Mesendoderm (in vitro differentiated cells): ENCODE data around the gene AKAP13.

ENCODE experiments used
- DNase-seq: peaks from one replicate; pipeline ENCODE4 v3.0.0; 2013
- H2AK5ac ChIP-seq: 2 replicates; pipeline ENCODE4 v1.6.1; 2013; ENCODE audit warnings: low read length, inconsistent platforms
- H2BK120ac ChIP-seq: 2 replicates; pipeline ENCODE4 v1.6.1; 2013; ENCODE audit warnings: low read depth, mild to moderate bottlenecking, low read length, moderate library complexity, mixed read lengths
- H2BK15ac ChIP-seq: replicated peaks from 2 replicates; pipeline ENCODE4 v1.6.1; 2013; ENCODE audit warnings: low read depth, mild to moderate bottlenecking, moderate library complexity
- H2BK5ac ChIP-seq: 2 replicates; pipeline ENCODE4 v1.6.1; 2013; ENCODE audit warnings: low read length, inconsistent platforms
- H3K18ac ChIP-seq: 2 replicates; pipeline ENCODE4 v1.6.1; 2013; ENCODE audit warnings: mild to moderate bottlenecking, low read length, mixed read lengths
- H3K23ac ChIP-seq: one replicate; pipeline ENCODE4 v1.6.1; 2013; ENCODE audit warnings: low read length
- H3K27ac ChIP-seq: 2 replicates; pipeline ENCODE4 v1.5.1; 2013; ENCODE audit warnings: low read depth, mild to moderate bottlenecking, inconsistent platforms, low read length, moderate library complexity
- H3K27me3 ChIP-seq: 2 replicates; pipeline ENCODE4 v1.6.1; 2013; ENCODE audit warnings: low read length, control low read depth, mild to moderate bottlenecking, inconsistent platforms; ENCODE audit not compliant: insufficient read depth, poor library complexity
- H3K36me3 ChIP-seq: 2 replicates; pipeline ENCODE4 v1.6.1; 2013; ENCODE audit warnings: low read length, inconsistent platforms; ENCODE audit not compliant: control insufficient read depth, insufficient read depth
- H3K4ac ChIP-seq: one replicate; pipeline ENCODE4 v1.6.1; 2013; ENCODE audit warnings: low read depth, mild to moderate bottlenecking, low read length, moderate library complexity
- H3K4me1 ChIP-seq: 2 replicates; pipeline ENCODE4 v1.6.1; 2013; ENCODE audit warnings: low read depth, low read length, inconsistent platforms; ENCODE audit not compliant: control insufficient read depth
- H3K4me2 ChIP-seq: 2 replicates; pipeline ENCODE4 v1.6.1; 2013; ENCODE audit warnings: low read length
- H3K4me3 ChIP-seq: 2 replicates; pipeline ENCODE4 v1.5.1; 2013; ENCODE audit warnings: mild to moderate bottlenecking, low read length
- H3K56ac ChIP-seq: one replicate; pipeline ENCODE4 v1.6.1; 2013; ENCODE audit warnings: low read length
- H3K79me1 ChIP-seq: 2 replicates; pipeline ENCODE4 v1.6.1; 2013; ENCODE audit warnings: low read length, inconsistent platforms
- H3K79me2 ChIP-seq: 2 replicates; pipeline ENCODE4 v1.6.1; 2013; ENCODE audit warnings: mild to moderate bottlenecking, low read length; ENCODE audit not compliant: control insufficient read depth, insufficient read depth
- H3K9ac ChIP-seq: 2 replicates; pipeline ENCODE4 v1.6.1; 2013; ENCODE audit warnings: low read length, inconsistent platforms
- H4K5ac ChIP-seq: one replicate; pipeline ENCODE4 v1.6.1; 2013; ENCODE audit warnings: low read length
- H4K8ac ChIP-seq: one replicate; pipeline ENCODE4 v1.6.1; 2013; ENCODE audit warnings: low read depth, mild to moderate bottlenecking, control low read depth, low read length, moderate library complexity
- WGBS: extraction: QIAGEN DNeasy Blood & Tissue Kit; methylation state at CpG from one replicate; pipeline ENCODE4 v1.1.7; 2013; ENCODE audit warnings: low lambda C conversion rate, missing lambda C conversion rate; ENCODE audit not compliant: insufficient coverage; ENCODE audit errors: extremely low coverage; 5-methylcytosine and 5-hydroxymethylcytosine counted together

The AKAP13 gene

DNA sequence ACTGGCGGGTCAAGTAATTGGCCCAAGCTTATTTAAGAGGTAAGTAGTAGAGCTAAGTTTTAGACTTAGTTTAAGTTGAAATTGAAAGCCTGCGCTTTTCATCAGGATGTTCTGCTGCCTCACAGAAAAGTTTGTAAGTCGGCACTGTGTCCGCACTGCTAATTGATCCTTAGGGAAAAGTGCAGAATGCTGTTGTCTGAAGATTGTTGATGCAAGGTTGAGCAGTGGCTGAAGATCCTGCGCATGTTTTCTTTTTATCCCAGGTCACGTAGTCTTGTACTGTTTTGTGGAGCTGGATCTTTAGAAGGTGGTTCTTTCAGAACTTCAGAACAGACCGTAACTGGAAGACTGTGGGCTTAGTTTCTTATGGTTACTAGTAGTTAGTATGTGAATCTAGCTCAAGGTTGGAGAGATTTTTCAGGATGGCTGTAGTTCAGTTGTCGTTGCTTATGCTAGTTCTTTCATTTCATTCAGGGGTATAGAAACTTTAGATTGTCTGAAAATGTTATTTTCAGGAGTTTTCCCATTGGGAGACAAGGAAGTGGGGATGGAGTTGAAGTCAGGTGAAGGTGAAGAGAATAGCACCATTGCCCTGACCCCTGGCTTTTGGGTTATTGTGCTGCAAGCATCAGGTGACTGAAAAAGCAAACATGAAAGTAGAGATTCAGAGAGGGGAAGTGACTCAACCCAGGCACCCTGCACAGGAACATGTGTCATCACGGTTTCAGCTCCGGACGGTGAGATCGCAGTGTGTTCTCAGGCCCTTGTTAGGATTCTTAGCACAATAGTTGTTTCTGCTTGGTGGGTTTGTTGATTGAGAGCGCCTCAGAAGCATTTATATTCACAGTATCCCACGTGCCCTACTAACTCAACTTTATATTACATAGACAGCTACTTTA, 32.8 kb downstream of the AKAP13 start:
- no peak overlapping the region for H3K18ac ChIP-seq
- H3K79me2 ChIP-seq, result peaks cover 60% of the 10 kb centered on the region
- no peak overlapping the region for H2BK5ac ChIP-seq
- no peak overlapping the region for H3K4ac ChIP-seq
- H3K9ac ChIP-seq, result no peak overlapping the region
- H3K4me3 ChIP-seq, result no peak overlapping the region
- peaks cover 3% of the 10 kb centered on the region for H3K4me1 ChIP-seq
- WGBS, result no CpG with 5 or more reads among the region's 14 CpGs
- peaks cover 22% of the 10 kb centered on the region for H3K79me1 ChIP-seq
- H3K23ac ChIP-seq, result no peak overlapping the region
- no peaks in the 10 kb centered on the region for H3K36me3 ChIP-seq
- H3K56ac ChIP-seq, result peak overlapping the region; percentile 27
- H4K5ac ChIP-seq, result no peak overlapping the region
- H2BK15ac ChIP-seq, result no peak overlapping the region
- H4K8ac ChIP-seq, result no peak overlapping the region
- no peaks in the 10 kb centered on the region for H3K27me3 ChIP-seq
- DNase-seq, result peak; percentile 82
- no peak overlapping the region for H3K27ac ChIP-seq
- H2BK120ac ChIP-seq, result no peak overlapping the region
- no peak overlapping the region for H2AK5ac ChIP-seq
- H3K4me2 ChIP-seq, result no peak overlapping the region

GRCh38 chr15:85414037-85414436, 33.6 kb downstream of the AKAP13 start:
- no peak overlapping the region for H3K27ac ChIP-seq
- no CpG with 5 or more reads among the region's 4 CpGs for WGBS

GRCh38 chr15:85414495-85414894, 34.1 kb downstream of the AKAP13 start:
- Histone ChIP-seq H4K5ac (no peak overlapping the region), H3K79me1 (peaks cover 22% of the 10 kb centered on the region), H3K79me2 (peaks cover 59% of the 10 kb centered on the region), H3K9ac (no peak overlapping the region), H3K4me3 (no peak overlapping the region), H2BK5ac (no peak overlapping the region), H2AK5ac (no peak overlapping the region), H3K4ac (no peak overlapping the region), H3K18ac (no peak overlapping the region), H3K27ac (no peak overlapping the region), H3K56ac (no peak overlapping the region), H2BK15ac (no peak overlapping the region), H3K4me2 (no peak overlapping the region), H3K23ac (no peak overlapping the region), H4K8ac (no peak overlapping the region), H3K4me1 (peaks cover 3% of the 10 kb centered on the region), H3K27me3 (no peaks in the 10 kb centered on the region), H3K36me3 (no peaks in the 10 kb centered on the region), H2BK120ac (no peak overlapping the region)
- no peak for DNase-seq

More at GRCh38 chr15:85414037-85414436, 33.6 kb downstream of the AKAP13 start:
- Histone ChIP-seq H2BK15ac (no peak overlapping the region), H3K36me3 (no peaks in the 10 kb centered on the region), H3K18ac (no peak overlapping the region), H4K8ac (no peak overlapping the region), H3K27me3 (no peaks in the 10 kb centered on the region), H2BK5ac (no peak overlapping the region), H3K56ac (no peak overlapping the region), H2AK5ac (no peak overlapping the region), H3K4me3 (no peak overlapping the region), H2BK120ac (no peak overlapping the region), H3K9ac (no peak overlapping the region), H3K4me2 (no peak overlapping the region), H4K5ac (no peak overlapping the region), H3K4ac (no peak overlapping the region), H3K23ac (no peak overlapping the region), H3K4me1 (peaks cover 3% of the 10 kb centered on the region), H3K79me1 (peaks cover 22% of the 10 kb centered on the region), H3K79me2 (peaks cover 56% of the 10 kb centered on the region)
- DNase-seq, result no peak

DNA sequence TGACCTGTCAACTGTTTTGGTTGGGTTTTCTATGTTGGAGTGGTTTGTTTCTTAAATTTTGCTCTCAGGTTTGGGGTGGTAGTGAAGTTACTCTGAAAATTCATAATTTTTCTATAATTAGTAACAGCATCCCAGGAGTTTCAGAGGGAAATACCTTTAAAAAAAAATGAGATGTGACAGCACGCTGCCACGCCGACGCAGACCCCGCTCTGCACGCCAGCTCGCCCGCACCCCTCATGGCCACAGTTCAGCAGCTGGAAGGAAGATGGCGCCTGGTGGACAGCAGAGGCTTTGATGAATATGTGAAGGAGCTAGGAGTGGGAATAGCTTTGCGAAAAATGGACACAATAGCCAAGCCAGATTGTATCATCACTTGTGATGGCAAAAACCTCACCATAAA, 34.6 kb downstream of the AKAP13 start:
- no peak overlapping the region for H3K4me2 ChIP-seq
- no peak overlapping the region for H3K56ac ChIP-seq
- H3K36me3 ChIP-seq, result no peaks in the 10 kb centered on the region
- no peak overlapping the region for H4K5ac ChIP-seq
- no peak overlapping the region for H3K27ac ChIP-seq
- DNase-seq, result no peak
- WGBS, result no CpG with 5 or more reads among the region's 10 CpGs
- H4K8ac ChIP-seq, result no peak overlapping the region
- no peak overlapping the region for H3K4ac ChIP-seq
- no peak overlapping the region for H3K4me3 ChIP-seq
- peaks cover 22% of the 10 kb centered on the region for H3K79me1 ChIP-seq
- H3K27me3 ChIP-seq, result no peaks in the 10 kb centered on the region
- no peak overlapping the region for H3K9ac ChIP-seq
- no peak overlapping the region for H2BK15ac ChIP-seq
- H3K79me2 ChIP-seq, result peaks cover 58% of the 10 kb centered on the region
- peaks cover 3% of the 10 kb centered on the region for H3K4me1 ChIP-seq
- H2BK5ac ChIP-seq, result no peak overlapping the region
- H3K23ac ChIP-seq, result no peak overlapping the region
- H2BK120ac ChIP-seq, result no peak overlapping the region
- H2AK5ac ChIP-seq, result no peak overlapping the region
- no peak overlapping the region for H3K18ac ChIP-seq

DNA sequence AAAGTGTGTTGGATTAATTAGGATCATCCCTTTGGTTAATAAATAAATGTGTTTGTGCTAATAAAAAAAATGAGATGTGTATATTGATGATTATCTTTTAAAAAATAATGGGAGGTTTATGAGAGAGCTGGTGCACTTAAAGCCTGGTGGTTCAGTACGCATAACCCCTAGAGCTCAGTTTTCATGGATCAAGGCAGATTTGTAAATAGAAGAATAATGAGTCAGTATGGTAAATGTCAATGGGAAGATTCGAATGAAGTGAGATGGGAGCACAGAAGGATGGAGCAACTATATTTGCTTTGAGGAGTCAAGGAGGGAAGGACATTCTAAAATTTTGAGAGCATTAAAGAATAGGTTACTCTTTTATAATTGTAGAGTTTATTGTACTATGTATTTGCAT, 35.4 kb downstream of the AKAP13 start:
- no peak overlapping the region for H3K56ac ChIP-seq
- H3K4ac ChIP-seq, result no peak overlapping the region
- H3K4me2 ChIP-seq, result no peak overlapping the region
- H3K4me3 ChIP-seq, result no peak overlapping the region
- no peak overlapping the region for H2AK5ac ChIP-seq
- no peak overlapping the region for H2BK120ac ChIP-seq
- no peaks in the 10 kb centered on the region for H3K27me3 ChIP-seq
- H3K23ac ChIP-seq, result no peak overlapping the region
- H4K8ac ChIP-seq, result no peak overlapping the region
- H2BK5ac ChIP-seq, result no peak overlapping the region
- no CpG with 5 or more reads among the region's 2 CpGs for WGBS
- no peak overlapping the region for H2BK15ac ChIP-seq
- DNase-seq, result no peak
- H3K4me1 ChIP-seq, result peaks cover 3% of the 10 kb centered on the region
- H3K18ac ChIP-seq, result no peak overlapping the region
- H3K79me1 ChIP-seq, result peaks cover 16% of the 10 kb centered on the region
- H4K5ac ChIP-seq, result no peak overlapping the region
- H3K27ac ChIP-seq, result no peak overlapping the region
- H3K9ac ChIP-seq, result no peak overlapping the region
- H3K36me3 ChIP-seq, result no peaks in the 10 kb centered on the region
- H3K79me2 ChIP-seq, result peaks cover 56% of the 10 kb centered on the region

- WGBS, result 100% methylated on average over 4 of the region's 5 CpGs
- Histone ChIP-seq H3K4me2 (no peak overlapping the region), H3K18ac (no peak overlapping the region)
These were observed 36.9 kb downstream of the AKAP13 start for GRCh38 chr15:85417276-85417675.

More at GRCh38 chr15:85417276-85417675, 36.9 kb downstream of the AKAP13 start:
- no peak overlapping the region for H3K23ac ChIP-seq
- no peak overlapping the region for H3K27ac ChIP-seq
- H2BK5ac ChIP-seq, result no peak overlapping the region
- no peak overlapping the region for H3K4me3 ChIP-seq
- peaks cover 7% of the 10 kb centered on the region for H3K4me1 ChIP-seq
- H3K27me3 ChIP-seq, result no peaks in the 10 kb centered on the region
- H3K36me3 ChIP-seq, result no peaks in the 10 kb centered on the region
- peaks cover 66% of the 10 kb centered on the region for H3K79me2 ChIP-seq
- H2AK5ac ChIP-seq, result no peak overlapping the region
- H3K9ac ChIP-seq, result no peak overlapping the region
- H2BK15ac ChIP-seq, result no peak overlapping the region
- no peak overlapping the region for H3K4ac ChIP-seq
- no peak for DNase-seq
- H4K5ac ChIP-seq, result no peak overlapping the region
- H3K56ac ChIP-seq, result no peak overlapping the region
- H2BK120ac ChIP-seq, result no peak overlapping the region
- peaks cover 20% of the 10 kb centered on the region for H3K79me1 ChIP-seq
- no peak overlapping the region for H4K8ac ChIP-seq
